HepG2 (cell line): Measurements from ENCODE around the gene ERCC4. TPM values are rescaled to one million over a fixed set of nuclear protein-coding genes. Genes with fewer than 3 reads are reported as not detected.

Source experiments
- ARID5B ChIP-seq: IDR thresholded peaks from 2 replicates; pipeline ENCODE4 v1.4.0; 2020; ENCODE audit warnings: mild to moderate bottlenecking, missing genetic modification reagents
- FOXO1 ChIP-seq: sonication (generic); formaldehyde crosslinking; IDR thresholded peaks from 2 replicates; pipeline ENCODE4 v1.4.0; 2020; ENCODE audit warnings: missing genetic modification reagents
- KMT2B ChIP-seq: IDR thresholded peaks from 2 replicates; pipeline ENCODE4 v1.6.1; 2016; ENCODE audit warnings: missing genetic modification reagents, missing compliant biosample characterization
- MEIS2 ChIP-seq: sonication (generic); formaldehyde crosslinking; IDR thresholded peaks from 2 replicates; pipeline ENCODE4 v1.9.0; 2021; ENCODE audit warnings: mild to moderate bottlenecking, missing genetic modification reagents
- POGK ChIP-seq: sonication (generic); formaldehyde crosslinking; conservative IDR thresholded peaks from 2 replicates; pipeline ENCODE4 v1.8.0; 2022; ENCODE audit warnings: mild to moderate bottlenecking, moderate library complexity, missing genetic modification reagents
- RBAK ChIP-seq: sonication (generic); formaldehyde crosslinking; IDR thresholded peaks from 2 replicates; pipeline ENCODE4 v1.5.1; 2020; ENCODE audit warnings: mild to moderate bottlenecking, missing genetic modification reagents
- SPEN ChIP-seq: sonication (generic); formaldehyde crosslinking; IDR thresholded peaks from 2 replicates; pipeline ENCODE4 v1.5.1; 2020; ENCODE audit warnings: low read depth, mild to moderate bottlenecking, missing genetic modification reagents
- ZFP36 ChIP-seq: fragments of 150-350 bp; IDR thresholded peaks from 2 replicates; pipeline ENCODE4 v1.6.1; 2018; ENCODE audit warnings: borderline replicate concordance, low read length, low read depth; ENCODE audit not compliant: partially characterized antibody
- ZNF318 ChIP-seq: sonication (generic); formaldehyde crosslinking; IDR thresholded peaks from 2 replicates; pipeline ENCODE4 v1.4.0; 2020; ENCODE audit warnings: mild to moderate bottlenecking, missing genetic modification reagents
- ZNF468 ChIP-seq: sonication (generic); formaldehyde crosslinking; IDR thresholded peaks from 2 replicates; pipeline ENCODE4 v1.8.0; 2022; ENCODE audit warnings: mild to moderate bottlenecking, moderate library complexity, missing genetic modification reagents
- ZNF710 ChIP-seq: sonication (generic); formaldehyde crosslinking; IDR thresholded peaks from 2 replicates; pipeline ENCODE4 v1.5.0; 2020; ENCODE audit warnings: mild to moderate bottlenecking, missing genetic modification reagents, borderline replicate concordance
- polyA plus RNA-seq, 8 experiments: library from polyadenylated mRNA; depleted of rRNA in 3 of 8; stranded (reverse) in 7 of 8; unstranded in 1 of 8; fragments of >200 nt; fragmentation: Illumina TruSeq in 4 of 8; extraction: Trizol in 4 of 8; gene quantifications; 2 replicates each; pipeline versions ENCODE4 v1.2.1 to v1.2.3, GENCODE V29; 2011 to 2016; ENCODE audit warnings: low read depth in 4 of 8, missing spikeins in 1 of 8, mixed read lengths in 1 of 8; ENCODE audit not compliant: insufficient read depth in 1 of 8
- total RNA-seq, 5 experiments: library from RNA; depleted of rRNA; stranded (reverse); fragments of >200 nt; fragmentation: Illumina TruSeq; extraction: Trizol; gene quantifications; 2 replicates each; pipeline ENCODE4 v1.2.3, GENCODE V29; 2016; ENCODE audit warnings: low read depth in 1 of 5

ERCC4 gene
- total and polyA plus RNA-seq, 2 of the 13 experiments (the other 11 are each of a cell fraction or from before 2014, with no cell fraction given): 5.4 to 15.2 TPM

- TF ChIP-seq ZNF318 (CRISPR knock-in tag) (no peak), ZNF710 (CRISPR knock-in tag) (no peak), ZFP36 (no peak), KMT2B (CRISPR knock-in tag) (no peak), POGK (CRISPR knock-in tag) (0 out of 2 replicates have a peak, but pooled peaks have one; percentile 28), MEIS2 (CRISPR knock-in tag) (0 out of 2 replicates have a peak, but pooled peaks have one; percentile 43), ZNF468 (CRISPR knock-in tag) (no peak), RBAK (CRISPR knock-in tag) (no peak), ARID5B (peak; percentile 45), FOXO1 (CRISPR knock-in tag) (peak; percentile 34; the same call in 1 of the 2 replicates), SPEN (CRISPR knock-in tag) (peak; percentile 71)
Measured at GRCh38 chr16:13997933-13998332, 78.0 kb downstream of the ERCC4 start (continued).
